GM18499 (cell line): ENCODE data around the gene IL17RD.

Experiments
- ATAC-seq: cut with Tn5 transposase; IDR thresholded peaks from one replicate; pipeline ENCODE4 v1.9.1; 2021; ENCODE audit warnings: moderate number of reproducible peaks; ENCODE audit not compliant: insufficient read depth, unreplicated experiment

The IL17RD gene

GRCh38 chr3:57160076-57160764 is 4.9 kb downstream of the IL17RD start:
- ATAC-seq, result no peak

GRCh38 chr3:57158813-57159738 is 6.1 kb downstream of the IL17RD start:
- ATAC-seq, result no peak

GRCh38 chr3:57158325-57158724 is 6.8 kb downstream of the IL17RD start:
- ATAC-seq, result no peak

- no peak for ATAC-seq
These were observed 7.6 kb downstream of the IL17RD start for GRCh38 chr3:57157545-57157944.

- no peak for ATAC-seq
These were observed 9.9 kb downstream of the IL17RD start for GRCh38 chr3:57155310-57155643.

- no peak for ATAC-seq
These were observed 10.5 kb downstream of the IL17RD start for GRCh38 chr3:57154470-57155309.

GRCh38 chr3:57152151-57153143 is 12.7 kb downstream of the IL17RD start:
- ATAC-seq, result no peak

- ATAC-seq, result no peak
These were observed 13.4 kb downstream of the IL17RD start for GRCh38 chr3:57151749-57152148.

- no peak for ATAC-seq
These were observed 14.1 kb downstream of the IL17RD start for GRCh38 chr3:57151021-57151449.

GRCh38 chr3:57150113-57150581 is 15.0 kb downstream of the IL17RD start:
- no peak for ATAC-seq

GRCh38 chr3:57147071-57147470 is 18.1 kb downstream of the IL17RD start:
- ATAC-seq, result no peak

GRCh38 chr3:57145852-57146251 is 19.3 kb downstream of the IL17RD start:
- ATAC-seq, result no peak

- ATAC-seq, result no peak
These were observed 20.2 kb downstream of the IL17RD start for GRCh38 chr3:57144952-57145351.

GRCh38 chr3:57143886-57144459 is 21.2 kb downstream of the IL17RD start:
- ATAC-seq, result no peak

- no peak for ATAC-seq
These were observed 22.8 kb downstream of the IL17RD start for GRCh38 chr3:57142411-57142723.

- ATAC-seq, result no peak
These were observed 23.3 kb downstream of the IL17RD start for GRCh38 chr3:57141719-57142410.

- ATAC-seq, result no peak
These were observed 24.3 kb downstream of the IL17RD start for GRCh38 chr3:57140894-57141293.

GRCh38 chr3:57135964-57136719 is 29.0 kb downstream of the IL17RD start:
- no peak for ATAC-seq
